HG03139 (cell line): ENCODE data around the gene LBX2.

Experiments
- ATAC-seq: cut with Tn5 transposase; IDR thresholded peaks from one replicate; pipeline ENCODE4 v1.9.1; 2021; ENCODE audit not compliant: unreplicated experiment

The LBX2 gene

DNA sequence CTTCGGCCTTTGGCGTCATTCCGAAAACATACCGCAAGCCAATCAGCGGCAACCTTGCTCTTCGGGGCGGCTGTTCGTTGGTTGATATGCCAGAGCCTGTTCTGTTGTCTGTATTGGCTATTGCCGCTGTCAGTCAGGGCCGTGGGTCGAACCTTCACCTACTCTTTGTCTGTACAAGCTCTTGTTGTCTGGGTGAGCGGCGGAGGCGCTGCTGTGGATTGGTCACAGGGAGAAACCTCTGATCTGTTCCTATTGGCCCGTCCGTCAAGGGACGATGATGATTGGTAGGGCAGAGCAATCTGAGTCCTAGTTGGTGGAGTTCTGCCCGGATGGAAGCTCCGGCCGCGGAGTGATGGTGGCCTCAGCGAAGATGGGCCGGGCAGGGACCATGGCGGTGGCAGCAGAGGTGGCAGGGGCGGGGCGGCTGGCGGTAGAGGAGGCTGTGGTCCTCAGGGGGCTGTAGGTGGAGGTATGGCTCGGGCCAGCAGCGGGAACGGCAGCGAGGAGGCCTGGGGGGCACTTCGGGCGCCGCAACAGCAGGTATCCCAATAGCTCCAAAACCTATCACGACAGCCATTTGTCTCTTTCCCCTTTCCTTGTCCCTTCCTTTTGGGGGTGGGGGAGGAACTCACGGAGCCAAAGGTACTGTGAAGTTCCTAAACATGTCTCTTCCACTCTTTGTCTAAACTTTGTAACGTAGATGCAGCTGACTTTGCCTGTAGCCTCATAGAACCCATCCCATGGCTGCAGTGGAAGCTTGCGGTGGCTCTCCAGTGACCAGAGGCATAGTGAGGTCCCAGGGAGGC lies 41.1 kb downstream of the LBX2 start, which contains the start of gene WBP1:
WBP1 (plus strand) TSS at position 307 of the 806 bp plus-strand sequence; CDS start at position 472, 165 bp downstream.
- ATAC-seq = peak; percentile 81

DNA sequence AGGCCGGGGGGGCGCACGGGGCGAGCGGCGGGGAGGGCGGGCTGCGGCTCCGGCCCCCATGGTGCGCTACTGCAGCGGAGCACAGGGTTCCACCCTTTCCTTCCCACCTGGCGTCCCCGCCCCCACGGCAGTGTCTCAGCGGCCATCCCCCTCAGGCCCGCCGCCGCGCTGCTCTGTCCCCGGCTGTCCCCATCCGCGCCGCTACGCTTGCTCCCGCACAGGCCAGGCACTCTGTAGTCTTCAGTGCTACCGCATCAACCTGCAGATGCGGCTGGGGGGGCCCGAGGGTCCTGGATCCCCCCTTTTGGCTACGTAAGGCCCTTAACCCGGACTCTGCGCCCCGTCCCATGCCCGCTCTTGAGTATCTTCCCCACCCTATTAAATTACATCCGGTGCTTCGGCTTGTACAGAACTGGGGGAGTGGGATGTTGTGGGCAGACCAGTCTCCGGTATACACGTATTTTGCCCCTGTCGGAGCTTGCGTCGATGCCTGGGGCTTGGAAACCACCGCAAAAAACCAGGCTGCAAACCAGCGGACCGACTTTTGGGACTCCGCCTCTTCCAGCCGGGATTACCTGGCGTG lies 41.8 kb downstream of the LBX2 start:
- ATAC-seq = peak; percentile 25

- ATAC-seq = no peak
These were observed 42.3 kb downstream of the LBX2 start for GRCh38 chr2:74457129-74457548.

DNA sequence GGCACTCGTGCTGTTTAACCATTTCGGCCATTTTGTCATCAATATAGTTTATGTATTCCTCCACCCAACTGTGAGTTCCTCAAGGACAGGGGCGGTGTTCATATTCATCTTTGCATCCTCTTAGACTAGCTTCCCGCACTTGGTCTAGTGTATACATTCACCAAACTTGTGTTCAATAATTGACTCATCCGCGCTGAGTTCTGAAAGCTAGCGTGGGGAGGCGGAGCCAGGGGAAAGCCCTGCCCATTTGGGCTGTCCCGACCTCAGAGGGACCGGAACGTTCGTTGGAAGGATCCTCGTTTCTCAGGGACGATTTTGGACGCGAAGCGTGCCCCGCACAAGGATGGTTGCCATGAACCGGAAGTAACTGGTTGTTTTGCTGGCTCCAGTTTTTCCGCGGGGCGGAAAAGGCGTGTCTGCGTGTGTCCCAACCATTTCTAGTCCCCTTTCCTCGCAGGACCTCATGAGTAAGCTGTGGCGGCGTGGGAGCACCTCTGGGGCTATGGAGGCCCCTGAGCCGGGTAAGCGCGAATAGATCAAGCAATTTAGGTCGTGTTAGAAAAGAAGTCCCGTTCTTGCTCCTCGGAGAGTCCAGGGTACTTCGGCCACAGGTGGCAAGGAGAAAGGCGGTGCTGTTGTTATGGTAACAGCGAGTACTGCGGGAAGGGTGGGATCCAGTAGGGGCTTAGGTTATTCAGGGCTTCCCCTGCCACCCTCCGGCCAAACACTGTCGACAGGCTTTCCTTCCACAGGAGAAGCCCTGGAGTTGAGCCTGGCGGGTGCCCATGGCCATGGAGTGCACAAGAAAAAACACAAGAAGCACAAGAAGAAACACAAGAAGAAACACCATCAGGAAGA lies 44.5 kb downstream of the LBX2 start, which contains the start of gene INO80B:
INO80B (plus strand) TSS at position 434 of the 858 bp plus-strand sequence; CDS start at position 464, 30 bp downstream.
- peak; percentile 35 for ATAC-seq

DNA sequence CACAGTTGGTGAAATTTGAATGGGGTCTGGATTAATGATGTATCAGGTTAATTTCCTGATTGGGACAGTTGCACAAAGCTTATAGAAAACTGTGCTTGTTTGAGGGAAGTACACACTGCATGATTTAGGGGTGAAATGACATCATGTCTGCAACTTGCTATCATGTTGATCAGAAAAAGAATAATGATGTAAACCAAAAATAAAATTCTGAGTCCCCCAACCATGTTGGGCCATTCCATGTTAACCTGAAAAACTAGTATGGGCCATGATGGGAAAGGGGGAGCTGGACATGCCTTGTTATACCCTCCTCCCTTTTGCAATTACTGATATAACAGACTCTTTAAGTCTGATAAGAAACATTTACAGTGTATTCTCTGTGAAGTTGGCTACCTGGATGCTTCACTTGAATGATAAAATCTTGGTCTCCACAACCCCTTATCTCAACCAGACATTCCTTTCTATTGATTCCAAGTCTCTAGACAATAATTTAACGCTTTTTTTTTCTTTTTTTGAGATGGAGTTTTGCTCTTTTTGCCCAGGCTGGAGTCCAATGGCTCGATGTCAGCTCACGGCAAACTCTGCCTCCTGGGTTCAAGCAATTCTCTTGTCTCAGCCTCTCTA lies 48.7 kb downstream of the LBX2 start:
- no peak for ATAC-seq

DNA sequence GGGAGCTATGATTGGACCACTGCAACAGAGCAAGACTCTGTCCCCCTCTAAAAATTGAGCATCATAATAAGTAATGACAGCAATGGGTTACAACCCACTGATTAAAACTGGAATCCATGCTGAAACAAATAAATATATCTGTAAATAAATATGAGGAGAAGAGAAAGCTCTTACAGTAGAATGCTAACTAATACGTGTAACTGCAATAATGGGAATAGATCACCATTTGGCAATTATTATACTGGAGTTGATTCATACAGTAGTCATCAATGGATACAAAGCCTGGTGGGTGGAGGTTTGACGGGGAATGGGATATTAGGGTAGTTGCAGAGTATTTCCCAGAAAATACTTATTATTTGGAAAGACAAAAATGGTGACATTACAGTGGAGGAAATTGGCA lies 50.6 kb downstream of the LBX2 start:
- ATAC-seq = no peak
